ENCODE results near the gene CNDP1.
"Not testable (repeated sequence)": the region's sequence is repeated elsewhere in the genome, so short reads cannot be mapped to it uniquely, and the experiment has no call there.

CNDP1 gene

GRCh38 chr18:74522635-74523548, 11.4 kb upstream of the CNDP1 start:
- DNase-seq: no peak

DNA sequence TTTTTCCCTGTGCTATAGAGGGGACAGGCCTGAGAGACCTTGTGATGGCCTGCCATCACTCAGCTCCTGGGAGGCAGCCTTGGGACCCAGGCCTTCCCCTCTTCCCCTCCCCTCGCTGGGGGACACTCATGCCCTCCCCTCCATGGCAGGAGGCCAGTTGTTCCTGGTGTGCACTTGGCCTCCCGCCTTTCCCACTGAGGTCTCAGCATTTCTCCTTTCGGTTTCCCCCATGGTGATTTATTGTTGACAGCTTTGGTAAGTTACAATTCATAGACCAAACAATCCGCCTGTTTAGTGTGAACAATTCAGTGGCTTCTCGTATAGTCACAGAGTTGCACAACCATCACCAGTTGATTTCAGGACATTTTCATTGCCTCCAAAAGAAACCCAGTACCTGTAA, 10.2 kb upstream of the CNDP1 start:
- no peak for DNase-seq

- not testable (repeated sequence) for DNase-seq
These were observed 9.4 kb upstream of the CNDP1 start for GRCh38 chr18:74524915-74525314.

- no peak for DNase-seq
These were observed 8.6 kb upstream of the CNDP1 start for GRCh38 chr18:74525741-74526140.

GRCh38 chr18:74526488-74526887, 7.8 kb upstream of the CNDP1 start:
- DNase-seq: no peak

GRCh38 chr18:74528478-74528877, 5.8 kb upstream of the CNDP1 start:
- DNase-seq: no peak

DNA sequence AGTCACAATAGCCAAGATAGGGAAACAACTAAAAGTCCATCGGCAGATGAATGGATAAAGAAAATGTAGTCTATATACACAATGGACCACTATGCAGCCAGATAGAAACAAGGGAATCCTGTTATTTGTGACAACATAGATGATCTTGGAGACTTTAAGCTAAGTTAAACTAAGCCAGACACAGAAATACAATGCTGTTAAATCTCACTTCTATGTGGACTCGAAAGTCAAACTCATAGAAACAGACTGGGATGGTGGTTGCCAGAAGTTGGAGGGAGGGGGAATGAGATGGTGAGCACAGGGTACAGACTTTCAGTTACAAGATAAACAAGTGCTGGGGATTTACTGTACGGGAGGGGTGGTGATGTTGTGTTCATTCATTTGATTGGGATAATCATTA, 5.4 kb upstream of the CNDP1 start:
- no peak for DNase-seq

DNA sequence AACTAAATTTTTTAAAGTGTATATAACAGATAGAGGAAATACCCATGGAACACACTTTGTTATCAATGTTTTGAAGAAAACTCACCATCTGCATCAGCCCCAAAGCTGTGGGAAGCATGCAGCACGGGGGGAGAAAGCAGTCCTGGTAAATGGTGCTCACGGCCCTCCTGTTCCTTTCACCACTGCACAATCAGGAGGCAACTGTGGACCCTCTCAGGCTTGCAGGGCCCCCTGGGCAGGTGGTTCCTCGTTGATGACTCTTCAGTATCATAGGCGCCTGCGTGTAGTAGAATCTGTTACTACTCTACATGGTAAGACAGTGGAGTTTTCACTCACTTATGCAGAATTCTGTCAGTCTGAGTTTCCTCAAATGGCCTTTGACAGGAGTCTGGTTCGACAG, 4.9 kb upstream of the CNDP1 start:
- DNase-seq: no peak

- DNase-seq: no peak
These were observed 4.3 kb upstream of the CNDP1 start for GRCh38 chr18:74529811-74530583.

DNA sequence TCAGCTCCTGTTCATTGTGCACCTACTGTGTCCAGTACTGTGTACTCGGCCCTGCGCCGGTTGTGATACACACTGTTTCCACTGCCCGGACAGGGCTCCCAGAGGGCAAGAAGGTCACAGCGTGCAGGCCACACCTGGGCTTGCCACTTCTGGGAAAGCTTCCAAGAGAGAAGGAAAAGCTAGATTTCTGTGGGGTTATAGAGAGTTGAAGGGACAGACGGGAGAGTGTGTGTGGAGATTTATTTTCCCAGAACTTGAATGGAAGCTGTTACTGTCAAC, 3.8 kb upstream of the CNDP1 start:
- DNase-seq: no peak

DNA sequence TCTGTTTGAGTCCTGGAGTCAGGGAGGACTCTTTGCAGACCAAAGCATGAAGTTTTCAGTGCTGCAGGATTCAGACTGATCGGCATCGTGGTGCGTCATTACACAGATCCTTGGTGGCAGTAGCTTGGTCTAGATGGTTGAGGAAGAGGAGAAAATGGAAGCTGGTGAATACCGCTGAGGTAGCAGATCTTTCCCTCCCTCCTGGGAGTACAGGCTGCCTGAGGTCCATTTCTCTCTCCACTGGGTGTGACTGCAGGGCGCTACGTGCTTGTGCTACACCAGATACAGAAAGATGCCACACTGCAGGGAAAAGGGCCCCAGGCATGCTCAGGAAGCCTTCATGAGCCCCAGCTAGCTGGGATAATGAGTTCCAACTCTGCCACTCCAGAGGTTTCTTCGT, 3.3 kb upstream of the CNDP1 start:
- DNase-seq: no peak

DNA sequence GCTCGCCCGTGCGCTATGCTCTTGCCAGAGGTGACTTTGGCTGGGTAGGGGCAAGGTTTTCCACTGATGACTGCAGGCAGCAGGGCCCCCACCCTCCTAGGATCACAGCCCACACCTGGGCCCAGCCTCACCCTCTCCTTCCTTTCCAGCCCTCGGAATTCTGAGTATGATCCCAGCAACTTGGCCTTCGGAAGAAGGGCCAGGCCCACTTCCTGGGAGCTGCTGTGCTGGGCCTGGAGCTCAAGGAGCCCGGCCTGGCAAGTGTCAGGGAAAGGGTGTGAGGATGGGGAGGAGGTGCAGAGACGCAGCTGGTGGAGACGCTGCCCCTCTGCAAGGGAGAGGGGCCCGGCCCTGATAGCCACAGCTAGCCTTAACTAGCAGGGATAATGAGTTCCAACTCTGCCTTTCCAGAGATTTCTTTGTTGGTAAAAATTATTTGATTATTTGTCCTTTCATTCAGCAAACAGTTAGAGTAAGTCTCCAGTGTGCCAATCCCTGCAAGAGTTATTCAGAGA, 1.7 kb upstream of the CNDP1 start:
- DNase-seq: no peak

DNA sequence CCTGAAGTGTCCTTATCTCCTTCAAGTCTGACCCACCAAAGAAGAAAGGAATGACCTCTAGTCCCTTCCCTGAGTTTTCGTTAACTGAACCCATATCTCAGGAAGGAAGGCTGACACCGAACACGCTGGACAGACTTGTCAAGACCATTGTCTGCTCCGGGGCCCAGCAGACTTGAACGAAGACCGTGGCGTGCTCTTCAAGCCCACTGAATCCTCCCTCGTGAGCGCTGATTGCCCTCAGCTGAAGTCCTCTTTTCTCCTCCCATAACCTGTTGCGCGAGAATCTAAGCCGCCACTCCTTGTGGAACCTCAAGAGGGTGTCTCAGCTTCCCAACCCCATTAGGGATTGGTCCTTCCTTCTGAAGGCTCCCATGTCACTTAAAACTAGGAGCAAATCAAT, 634 bp upstream of the CNDP1 start:
- no peak for DNase-seq

DNA sequence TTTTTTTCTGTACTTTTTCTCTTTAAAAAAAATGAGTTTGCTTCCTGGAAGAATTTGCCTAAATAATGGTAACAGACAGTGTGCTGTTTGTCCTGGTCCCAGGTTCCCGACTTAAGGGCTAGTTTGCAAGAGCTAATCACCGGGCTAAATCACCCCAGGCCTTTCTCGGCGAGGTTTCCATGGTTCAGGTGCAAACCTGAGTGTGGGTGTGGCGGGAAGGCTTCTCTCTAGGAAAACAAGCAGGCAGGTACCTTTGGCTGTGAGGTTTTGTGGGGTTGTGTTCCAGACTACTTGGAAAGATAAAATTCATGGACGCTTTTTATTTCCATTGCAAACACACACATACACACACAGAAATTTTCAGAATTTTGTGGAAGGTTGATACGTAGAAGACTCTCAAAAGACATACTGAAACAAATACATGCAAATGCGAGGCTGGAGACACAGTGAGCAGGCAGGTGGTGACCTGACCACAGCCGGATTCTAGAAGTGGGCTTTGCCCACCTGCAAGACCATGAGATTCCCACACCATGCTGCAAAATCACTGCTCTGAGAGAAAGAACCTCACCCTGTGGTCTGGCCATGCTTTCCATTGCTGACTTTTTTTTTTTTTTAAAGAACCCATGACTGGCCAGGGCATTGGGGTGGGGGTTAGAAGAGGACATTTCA, 815 bp downstream of the CNDP1 start:
- no peak for DNase-seq

DNA sequence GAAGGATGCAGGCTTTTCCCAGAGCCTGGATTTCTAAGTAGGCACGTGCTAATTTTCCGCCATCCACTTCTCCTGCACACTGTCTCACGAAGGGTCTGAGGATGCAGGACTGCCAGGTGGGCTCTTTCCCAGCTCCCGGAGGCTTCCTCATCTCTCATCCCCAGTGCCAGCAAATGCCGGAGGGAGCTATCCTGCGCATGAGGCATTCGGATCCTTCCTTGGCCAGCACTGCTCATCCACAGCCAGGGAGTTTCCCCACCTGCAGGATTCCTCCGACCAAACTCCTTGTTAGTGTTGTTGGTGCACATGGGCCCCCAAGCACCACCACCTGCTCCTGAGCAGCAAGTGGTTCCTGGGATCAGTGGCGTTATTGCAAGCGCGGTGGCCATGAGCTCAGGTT, 5.0 kb downstream of the CNDP1 start:
- no peak for DNase-seq

DNA sequence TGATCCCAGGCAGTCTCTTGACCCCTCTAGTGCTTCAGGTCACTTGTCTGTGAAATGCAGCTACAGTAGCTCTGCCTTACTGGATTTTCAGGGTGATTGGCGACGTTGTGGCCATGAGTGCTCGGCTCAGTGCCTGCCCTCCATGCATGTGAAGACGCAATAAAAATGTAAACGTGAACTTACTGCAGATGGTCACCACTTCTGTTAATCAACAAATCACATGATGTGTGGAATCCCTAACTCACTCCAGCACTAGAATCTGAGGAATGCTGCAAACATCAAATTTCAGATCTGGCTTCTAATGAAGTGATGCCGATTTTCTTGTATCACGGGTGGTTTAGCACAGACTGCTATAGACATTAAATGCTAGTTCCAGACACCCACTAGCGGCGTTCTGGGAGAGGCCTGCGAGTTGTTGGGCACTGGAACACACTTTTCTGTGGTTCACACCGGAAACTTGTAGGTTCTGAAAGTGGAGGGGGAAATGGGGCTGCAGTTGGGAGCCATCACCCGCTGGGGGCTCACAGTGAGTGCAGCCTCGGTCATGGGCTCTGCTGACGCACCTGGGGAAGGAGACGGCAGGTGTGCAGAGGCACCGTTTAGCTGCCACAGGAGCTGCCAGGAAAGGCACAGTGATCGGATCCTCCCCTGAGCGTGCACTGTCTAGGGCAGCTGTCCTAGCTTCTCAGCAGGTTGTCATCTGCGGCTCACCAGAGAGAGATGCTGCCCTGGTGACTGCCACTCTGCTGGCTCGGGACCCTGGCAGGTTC, 6.5 kb downstream of the CNDP1 start:
- no peak for DNase-seq

- no peak for DNase-seq
These were observed 7.6 kb downstream of the CNDP1 start for GRCh38 chr18:74541703-74542555.

DNA sequence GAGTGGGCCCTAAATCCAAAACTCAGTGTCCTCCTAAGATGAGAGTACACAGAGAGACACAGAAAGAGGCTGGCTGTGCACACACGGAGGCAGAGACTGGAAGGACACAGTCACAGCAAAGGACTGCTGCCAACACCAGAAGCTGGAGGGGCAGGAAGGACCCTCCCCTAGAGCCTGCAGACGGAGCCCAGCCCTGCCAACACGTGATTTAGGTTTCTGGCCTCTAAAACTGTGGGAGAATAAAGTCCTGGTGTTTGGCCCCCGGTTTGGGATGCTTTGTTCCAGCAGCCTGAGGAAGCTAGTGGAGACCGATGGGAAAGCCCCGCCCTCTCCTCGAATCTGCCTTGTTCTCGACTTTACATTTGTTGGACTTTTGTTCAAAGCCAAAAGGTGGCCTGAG, 10.6 kb downstream of the CNDP1 start:
- no peak for DNase-seq

DNA sequence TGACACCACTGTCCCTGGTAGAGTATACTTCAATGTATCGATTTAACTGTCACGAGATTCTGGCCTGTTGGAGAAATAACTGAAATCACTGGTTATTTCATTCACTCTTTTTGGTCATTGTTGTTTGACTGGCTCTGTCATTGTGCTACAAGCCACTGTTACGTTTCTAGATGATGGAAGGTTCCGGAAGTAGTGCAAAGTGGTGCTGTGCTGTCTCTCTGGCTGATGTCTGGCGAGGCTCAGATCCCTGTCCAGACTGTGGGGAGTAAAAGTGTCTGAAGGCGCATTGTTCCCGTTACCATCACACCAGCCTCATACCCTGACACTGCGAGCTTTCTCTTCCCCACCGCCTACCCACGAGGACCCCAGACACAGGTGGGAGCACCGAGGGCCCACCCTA, 11.7 kb downstream of the CNDP1 start:
- no peak for DNase-seq

GRCh38 chr18:74546751-74547530, 12.6 kb downstream of the CNDP1 start:
- DNase-seq: no peak

- no peak for DNase-seq
These were observed 13.6 kb downstream of the CNDP1 start for GRCh38 chr18:74547860-74548259.
